ENCODE results near the gene USP17L17. TPM values are rescaled to one million over a fixed set of nuclear protein-coding genes. Genes with fewer than 3 reads are reported as not detected.

USP17L17 gene
- polyA plus RNA-seq, 4 donors, result not detected

Other genes starting within 250 kb of the USP17L17 start
- not detected for gene FAM90A26, start 73.5 kb upstream of the USP17L17 start, polyA plus RNA-seq
- gene USP17L10, start 33.2 kb upstream of the USP17L17 start, polyA plus RNA-seq, result not detected
- gene USP17L11, start 28.5 kb upstream of the USP17L17 start, polyA plus RNA-seq, result not detected
- not detected for gene USP17L12, start 23.7 kb upstream of the USP17L17 start, polyA plus RNA-seq
- gene USP17L13, start 19.0 kb upstream of the USP17L17 start, polyA plus RNA-seq, result not detected
- not detected for gene USP17L15, start 9.5 kb upstream of the USP17L17 start, polyA plus RNA-seq
- not detected for gene USP17L18, start 4.8 kb downstream of the USP17L17 start, polyA plus RNA-seq
- gene USP17L19, start 9.5 kb downstream of the USP17L17 start, polyA plus RNA-seq, result not detected
- gene USP17L20, start 14.2 kb downstream of the USP17L17 start, polyA plus RNA-seq, result not detected
- gene USP17L21, start 19.0 kb downstream of the USP17L17 start, polyA plus RNA-seq, result not detected
- gene USP17L22, start 23.7 kb downstream of the USP17L17 start, polyA plus RNA-seq, result not detected
- gene USP17L24, start 81.3 kb downstream of the USP17L17 start, polyA plus RNA-seq, result not detected
- gene USP17L25, start 86.0 kb downstream of the USP17L17 start, polyA plus RNA-seq, result not detected
- gene USP17L26, start 90.8 kb downstream of the USP17L17 start, polyA plus RNA-seq, result not detected
- gene USP17L5, start 95.5 kb downstream of the USP17L17 start, polyA plus RNA-seq, result not detected
- not detected for gene USP17L27, start 100.3 kb downstream of the USP17L17 start, polyA plus RNA-seq
- gene USP17L28, start 105.0 kb downstream of the USP17L17 start, polyA plus RNA-seq, result not detected
- gene USP17L29, start 109.8 kb downstream of the USP17L17 start, polyA plus RNA-seq, result not detected
- gene USP17L30, start 119.2 kb downstream of the USP17L17 start, polyA plus RNA-seq, result not detected
- not detected for gene DEFB131A, start 200.5 kb downstream of the USP17L17 start, polyA plus RNA-seq

Data from small intestine (tissue), 4 donors.